ENCODE data around the gene SKI.

SKI gene

GRCh38 chr1:2194898-2195673 is 33.0 kb upstream of the SKI start:
- peak; percentile 77 to 84 for DNase-seq

GRCh38 chr1:2195785-2196184 is 32.3 kb upstream of the SKI start:
- DNase-seq = peak in 1 of 2 experiments; percentile 55

- DNase-seq = no peak
These were observed 31.0 kb upstream of the SKI start for GRCh38 chr1:2196901-2197638.

- no peak for DNase-seq
These were observed 30.4 kb upstream of the SKI start for GRCh38 chr1:2197707-2198165.

- DNase-seq = no peak
These were observed 29.5 kb upstream of the SKI start for GRCh38 chr1:2198571-2198970.

GRCh38 chr1:2199042-2199810 is 28.9 kb upstream of the SKI start:
- DNase-seq = peak; percentile 24 to 64

GRCh38 chr1:2200308-2200943 is 27.7 kb upstream of the SKI start:
- DNase-seq = no peak

- no peak for DNase-seq
These were observed 27.1 kb upstream of the SKI start for GRCh38 chr1:2201062-2201461.

GRCh38 chr1:2202008-2202575 is 26.0 kb upstream of the SKI start:
- DNase-seq = no peak

GRCh38 chr1:2202843-2203601 is 25.1 kb upstream of the SKI start:
- no peak for DNase-seq

- no peak for DNase-seq
These were observed 24.3 kb upstream of the SKI start for GRCh38 chr1:2203671-2204414.

- DNase-seq = peak in 1 of 2 experiments; percentile 44
These were observed 23.5 kb upstream of the SKI start for GRCh38 chr1:2204415-2205190.

- peak; percentile 44 to 76 for DNase-seq
These were observed 22.7 kb upstream of the SKI start for GRCh38 chr1:2205191-2205952.

- no peak for DNase-seq
These were observed 21.2 kb upstream of the SKI start for GRCh38 chr1:2206813-2207487.

- peak; percentile 26 to 69 for DNase-seq
These were observed 19.5 kb upstream of the SKI start for GRCh38 chr1:2208309-2209239.

GRCh38 chr1:2209400-2210083 is 18.6 kb upstream of the SKI start:
- DNase-seq = no peak

GRCh38 chr1:2210084-2210653 is 17.9 kb upstream of the SKI start:
- DNase-seq = no peak

Data from NCI-H524 (cell line).